ENCODE results near the gene SLC37A2. TPM values are rescaled to one million over a fixed set of nuclear protein-coding genes. Genes with fewer than 3 reads are reported as not detected.

The SLC37A2 gene
- polyA plus RNA-seq, 1 donor (not counting 4 experiments of a cell fraction or from before 2014, with no cell fraction given), result 21.0 TPM

DNA sequence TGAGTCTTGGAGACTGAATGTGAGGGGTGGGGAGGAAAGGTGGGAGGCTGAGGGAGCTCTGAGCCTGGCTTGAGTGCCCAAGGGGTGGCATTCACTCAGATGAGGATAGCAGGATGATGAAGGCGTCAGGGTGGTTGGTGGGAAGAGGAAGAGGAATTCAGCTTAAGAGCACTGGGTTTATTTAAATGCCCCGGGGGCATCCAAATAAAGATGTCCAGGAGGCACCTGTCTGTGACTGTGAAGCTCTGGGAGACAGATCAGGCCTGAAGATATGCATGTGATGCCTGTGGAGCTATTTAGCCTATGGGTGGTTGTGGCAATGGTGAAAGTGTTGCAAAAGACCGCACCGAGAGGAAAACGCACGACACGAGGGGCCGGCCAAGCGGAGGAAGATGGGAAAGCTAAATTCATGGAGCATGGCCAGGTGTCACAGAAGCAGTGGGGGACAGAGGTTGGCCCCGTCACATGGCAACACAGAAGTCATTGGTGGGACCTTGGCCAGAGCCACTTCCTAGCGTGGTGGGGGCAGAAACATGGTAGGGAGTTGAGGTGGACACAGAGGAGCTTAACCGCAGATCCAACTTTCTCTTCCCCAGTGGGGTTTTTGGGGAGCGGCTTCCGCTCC lies 15.5 kb downstream of the SLC37A2 start:
- Histone ChIP-seq H3K9me3 (ENCODE audit: control insufficient read depth, low read depth, low read length) (no peaks in the 10 kb centered on the region), H2AFZ (ENCODE audit: control insufficient read depth, low read length) (no peak overlapping the region), H4K20me1 (ENCODE audit: control insufficient read depth, extremely low read depth, insufficient read depth, low read length) (no peaks in the 10 kb centered on the region), H3K27me3 (ENCODE audit: control insufficient read depth, extremely low read depth, insufficient read depth, low read length) (no peaks in the 10 kb centered on the region), H3K9ac (ENCODE audit: control insufficient read depth, extremely low read depth, insufficient read depth, low read length) (no peak overlapping the region), H3K4me1 (ENCODE audit: control insufficient read depth, extremely low read depth, insufficient read depth, low read length) (peaks cover 29% of the 10 kb centered on the region), H3K27ac (ENCODE audit: control insufficient read depth, insufficient read depth, low read length) (no peak overlapping the region), H3K9me1 (ENCODE audit: control insufficient read depth, extremely low read depth, insufficient read depth, low read length) (no peaks in the 10 kb centered on the region), H3K79me2 (ENCODE audit: control insufficient read depth, insufficient read depth, low read length) (no peaks in the 10 kb centered on the region), H3K36me3 (ENCODE audit: control insufficient read depth in 2 of 2, extremely low read depth in 1 of 2, insufficient read depth in 2 of 2, low read length in 2 of 2) (peaks cover 0 to 5% of the 10 kb centered on the region in 2 experiments), H3K4me2 (ENCODE audit: control insufficient read depth, extremely low read depth, insufficient read depth, low read depth, low read length) (no peak overlapping the region), H3K4me3 (ENCODE audit: control insufficient read depth in 2 of 3, extremely low read depth in 1 of 3, insufficient read depth in 2 of 3, low read depth in 1 of 3, low read length in 3 of 3) (no peak overlapping the region)
- dilution Hi-C loops (cut with MboI; ENCODE audit: extremely low pct_ligation_motif_present, low sequenced_read_pairs), result no loop called here
- no peak for TF ChIP-seq EZH2 (IDR thresholded peaks at IDR 0.05; ENCODE audit: low read length)
- TF ChIP-seq, protein P1, sequence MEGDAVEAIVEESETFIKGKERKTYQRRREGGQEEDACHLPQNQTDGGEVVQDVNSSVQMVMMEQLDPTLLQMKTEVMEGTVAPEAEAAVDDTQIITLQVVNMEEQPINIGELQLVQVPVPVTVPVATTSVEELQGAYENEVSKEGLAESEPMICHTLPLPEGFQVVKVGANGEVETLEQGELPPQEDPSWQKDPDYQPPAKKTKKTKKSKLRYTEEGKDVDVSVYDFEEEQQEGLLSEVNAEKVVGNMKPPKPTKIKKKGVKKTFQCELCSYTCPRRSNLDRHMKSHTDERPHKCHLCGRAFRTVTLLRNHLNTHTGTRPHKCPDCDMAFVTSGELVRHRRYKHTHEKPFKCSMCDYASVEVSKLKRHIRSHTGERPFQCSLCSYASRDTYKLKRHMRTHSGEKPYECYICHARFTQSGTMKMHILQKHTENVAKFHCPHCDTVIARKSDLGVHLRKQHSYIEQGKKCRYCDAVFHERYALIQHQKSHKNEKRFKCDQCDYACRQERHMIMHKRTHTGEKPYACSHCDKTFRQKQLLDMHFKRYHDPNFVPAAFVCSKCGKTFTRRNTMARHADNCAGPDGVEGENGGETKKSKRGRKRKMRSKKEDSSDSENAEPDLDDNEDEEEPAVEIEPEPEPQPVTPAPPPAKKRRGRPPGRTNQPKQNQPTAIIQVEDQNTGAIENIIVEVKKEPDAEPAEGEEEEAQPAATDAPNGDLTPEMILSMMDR (optimal IDR thresholded peaks at IDR 0.05 in 1 of 3, IDR thresholded peaks at IDR 0.05 in 1 of 3, conservative IDR thresholded peaks at IDR 0.05 in 1 of 3; ENCODE audit: extremely low read depth in 1 of 3, insufficient read depth in 2 of 3, low read length in 3 of 3), result no peak
- no peak for DNase-seq (ENCODE audit: low read depth, low spot score)
- no peak for FAIRE-seq

DNA sequence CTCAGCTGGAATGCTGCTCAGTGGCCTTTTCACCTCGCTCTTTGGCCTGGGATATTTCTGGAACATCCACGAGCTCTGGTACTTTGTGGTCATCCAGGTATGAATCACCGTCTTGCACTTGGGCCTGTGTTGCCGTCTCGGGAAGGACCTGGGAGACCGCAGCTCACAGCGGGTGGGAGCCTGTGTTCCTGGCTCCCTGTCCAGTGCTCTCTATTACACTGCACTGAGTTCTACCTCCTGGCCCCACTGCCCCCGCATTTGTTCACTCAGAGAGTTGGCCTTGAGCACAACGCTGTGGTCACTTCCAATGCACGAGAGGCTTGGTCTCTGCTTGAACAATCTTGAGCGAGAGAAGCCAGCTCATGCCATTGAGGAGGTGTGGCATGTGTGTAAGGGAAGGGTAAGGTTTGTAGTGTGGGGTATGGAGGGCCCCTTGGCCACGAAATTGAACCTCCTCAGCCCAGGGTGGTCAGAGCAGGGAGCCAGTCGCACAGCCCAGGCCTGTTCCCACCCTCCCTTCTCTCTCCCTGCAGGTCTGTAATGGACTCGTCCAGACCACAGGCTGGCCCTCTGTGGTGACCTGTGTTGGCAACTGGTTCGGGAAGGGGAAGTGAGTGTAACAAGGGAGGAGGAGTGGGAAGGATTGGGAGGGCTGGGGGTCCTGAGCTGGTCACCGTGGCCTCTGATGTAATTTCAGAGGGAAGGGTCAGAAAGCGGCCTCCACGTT lies 16.2 kb downstream of the SLC37A2 start:
- no peaks in the 10 kb centered on the region for H3K9me3 ChIP-seq (ENCODE audit: control insufficient read depth, low read depth, low read length)
- DNase-seq (ENCODE audit: low read depth, low spot score) (no peak), FAIRE-seq (no peak)
- no peak overlapping the region for H3K4me2 ChIP-seq (ENCODE audit: control insufficient read depth, extremely low read depth, insufficient read depth, low read depth, low read length)
- no peaks in the 10 kb centered on the region for H3K9me1 ChIP-seq (ENCODE audit: control insufficient read depth, extremely low read depth, insufficient read depth, low read length)
- H3K4me1 ChIP-seq (ENCODE audit: control insufficient read depth, extremely low read depth, insufficient read depth, low read length), result peaks cover 36% of the 10 kb centered on the region
- no peak overlapping the region for H3K4me3 ChIP-seq (ENCODE audit: control insufficient read depth in 2 of 3, extremely low read depth in 1 of 3, insufficient read depth in 2 of 3, low read depth in 1 of 3, low read length in 3 of 3)
- H3K79me2 ChIP-seq (ENCODE audit: control insufficient read depth, insufficient read depth, low read length), result no peaks in the 10 kb centered on the region
- no peaks in the 10 kb centered on the region for H3K27me3 ChIP-seq (ENCODE audit: control insufficient read depth, extremely low read depth, insufficient read depth, low read length)
- no peak overlapping the region for H3K9ac ChIP-seq (ENCODE audit: control insufficient read depth, extremely low read depth, insufficient read depth, low read length)
- peaks cover 0 to 8% of the 10 kb centered on the region in 2 experiments for H3K36me3 ChIP-seq (ENCODE audit: control insufficient read depth in 2 of 2, extremely low read depth in 1 of 2, insufficient read depth in 2 of 2, low read length in 2 of 2)
- dilution Hi-C loops (cut with MboI; ENCODE audit: extremely low pct_ligation_motif_present, low sequenced_read_pairs), result no loop called here
- TF ChIP-seq, protein P1 (optimal IDR thresholded peaks at IDR 0.05 in 1 of 3, IDR thresholded peaks at IDR 0.05 in 1 of 3, conservative IDR thresholded peaks at IDR 0.05 in 1 of 3; ENCODE audit: extremely low read depth in 1 of 3, insufficient read depth in 2 of 3, low read length in 3 of 3), result no peak
- TF ChIP-seq EZH2 (IDR thresholded peaks at IDR 0.05; ENCODE audit: low read length), result no peak
- no peak overlapping the region for H3K27ac ChIP-seq (ENCODE audit: control insufficient read depth, insufficient read depth, low read length)
- H2AFZ ChIP-seq (ENCODE audit: control insufficient read depth, low read length), result no peak overlapping the region
- no peaks in the 10 kb centered on the region for H4K20me1 ChIP-seq (ENCODE audit: control insufficient read depth, extremely low read depth, insufficient read depth, low read length)

All from keratinocyte (primary cell).